Hepatocyte (in vitro differentiated cells): ENCODE data around the gene SAFB2. TPM values are rescaled to one million over a fixed set of nuclear protein-coding genes. Genes with fewer than 3 reads are reported as not detected.

Experiments
- DNase-seq: peaks from one replicate; pipeline ENCODE4 v3.0.0-alpha.2; 2016; ENCODE audit warnings: low spot score
- H2AFZ ChIP-seq: fragments of 200-600 bp; sonication (generic); 2 replicates; pipeline ENCODE4 v1.6.0; 2016; ENCODE audit warnings: antibody characterized with exemption, mild to moderate bottlenecking
- H3K27ac ChIP-seq: fragments of 200-600 bp; sonication (generic); 2 replicates; pipeline ENCODE4 v1.5.1; 2016; ENCODE audit warnings: mild to moderate bottlenecking
- H3K27me3 ChIP-seq: fragments of 200-600 bp; sonication (generic); 2 replicates; pipeline ENCODE4 v1.6.1; 2016
- H3K36me3 ChIP-seq: fragments of 200-600 bp; sonication (generic); replicated peaks from 2 replicates; pipeline ENCODE4 v1.5.1; 2016; ENCODE audit warnings: low read depth; ENCODE audit not compliant: insufficient read depth
- H3K4me1 ChIP-seq: fragments of 200-600 bp; sonication (generic); 2 replicates; pipeline ENCODE4 v1.5.1; 2016; ENCODE audit warnings: mild to moderate bottlenecking, moderate library complexity; ENCODE audit not compliant: insufficient read depth
- H3K4me2 ChIP-seq: fragments of 200-600 bp; sonication (generic); 2 replicates; pipeline ENCODE4 v1.6.0; 2016
- H3K4me3 ChIP-seq: fragments of 200-600 bp; sonication (generic); 2 replicates; pipeline ENCODE4 v1.5.1; 2016; ENCODE audit warnings: mild to moderate bottlenecking
- H3K79me2 ChIP-seq: fragments of 200-600 bp; sonication (generic); 2 replicates; pipeline ENCODE4 v1.6.0; 2017; ENCODE audit warnings: mild to moderate bottlenecking
- H3K9me2 ChIP-seq: fragments of 200-600 bp; sonication (generic); replicated peaks from 2 replicates; pipeline ENCODE4 v1.6.0; 2017; ENCODE audit warnings: mild to moderate bottlenecking; ENCODE audit not compliant: insufficient read depth
- H3K9me3 ChIP-seq: fragments of 200-600 bp; sonication (generic); 2 replicates; pipeline ENCODE4 v1.5.1; 2016; ENCODE audit warnings: low read depth, mild to moderate bottlenecking
- H4K20me1 ChIP-seq: fragments of 200-600 bp; sonication (generic); 2 replicates; pipeline ENCODE4 v1.6.0; 2016; ENCODE audit warnings: mild to moderate bottlenecking; ENCODE audit not compliant: insufficient read depth, poor library complexity, severe bottlenecking
- CTCF ChIP-seq: fragments of 200-600 bp; sonication (generic); IDR thresholded peaks from 2 replicates; pipeline ENCODE4 v1.5.1; 2016; ENCODE audit warnings: antibody characterized with exemption, mild to moderate bottlenecking; ENCODE audit not compliant: poor library complexity
- EZH2 ChIP-seq: fragments of 200-600 bp; sonication (generic); IDR thresholded peaks from 2 replicates; pipeline ENCODE4 v1.6.1; 2016; ENCODE audit warnings: antibody characterized with exemption, mild to moderate bottlenecking, borderline replicate concordance
- EZH2phosphoT487 ChIP-seq: fragments of 200-600 bp; sonication (generic); IDR thresholded peaks from one replicate; pipeline ENCODE4 v1.6.1; 2018; ENCODE audit warnings: antibody characterized with exemption, mild to moderate bottlenecking, low read depth, moderate library complexity; ENCODE audit not compliant: unreplicated experiment, severe bottlenecking
- WGBS: methylation state at CpG from one replicate; pipeline ENCODE4 v1.1.6; 2016; ENCODE audit warnings: low lambda C conversion rate; ENCODE audit errors: missing lambda C conversion rate; 5-methylcytosine and 5-hydroxymethylcytosine counted together
- polyA plus RNA-seq: library from polyadenylated mRNA; unstranded; fragments of >200 nt; fragmentation: Nextera tagmentation; extraction: Ambion mirVana; gene quantifications from 2 replicates; pipeline ENCODE4 v1.2.1, GENCODE V29; 2016
- total RNA-seq: library from RNA; depleted of rRNA; stranded (reverse); fragments of >200 nt; gene quantifications from 2 replicates; pipeline ENCODE4 v1.2.3, GENCODE V29; 2014

SAFB2 gene
- total and polyA plus RNA-seq, 2 experiments from 2014 or later: 21.1 to 42.6 TPM

- Histone ChIP-seq H3K36me3 (no peaks in the 10 kb centered on the region), H3K79me2 (no peaks in the 10 kb centered on the region), H2AFZ (no peak overlapping the region), H3K4me3 (no peak overlapping the region), H3K27me3 (peaks cover 27% of the 10 kb centered on the region), H3K4me2 (no peak overlapping the region), H3K27ac (no peak overlapping the region), H3K4me1 (no peaks in the 10 kb centered on the region), H3K9me2 (no peaks in the 10 kb centered on the region), H4K20me1 (no peaks in the 10 kb centered on the region), H3K9me3 (no peaks in the 10 kb centered on the region)
- TF ChIP-seq EZH2: no peak
- no peak for TF ChIP-seq CTCF
- no peak for TF ChIP-seq EZH2phosphoT487
- no peak for DNase-seq
- 81% methylated on average over 4 of the region's 7 CpGs for WGBS
Observed at GRCh38 chr19:5564930-5565329, 57.6 kb downstream of the SAFB2 start.

- Histone ChIP-seq H3K79me2 (no peaks in the 10 kb centered on the region), H2AFZ (no peak overlapping the region), H3K4me2 (no peak overlapping the region), H3K4me1 (no peaks in the 10 kb centered on the region), H3K9me2 (no peaks in the 10 kb centered on the region), H3K27ac (no peak overlapping the region), H3K36me3 (no peaks in the 10 kb centered on the region), H3K9me3 (no peaks in the 10 kb centered on the region), H3K4me3 (no peak overlapping the region), H3K27me3 (peaks cover 24% of the 10 kb centered on the region), H4K20me1 (no peaks in the 10 kb centered on the region)
- peak; percentile 61 for DNase-seq
- no peak for TF ChIP-seq EZH2
- TF ChIP-seq EZH2phosphoT487: no peak
- no peak for TF ChIP-seq CTCF
- 53% methylated on average over 14 of the region's 14 CpGs for WGBS
Observed at GRCh38 chr19:5563935-5564612, 58.5 kb downstream of the SAFB2 start.

- 50% methylated on average over 8 of the region's 8 CpGs for WGBS
- H3K4me3 ChIP-seq: no peak overlapping the region
- no peaks in the 10 kb centered on the region for H3K4me1 ChIP-seq
- H3K36me3 ChIP-seq: no peaks in the 10 kb centered on the region
- no peaks in the 10 kb centered on the region for H3K9me2 ChIP-seq
- DNase-seq: no peak
- H3K4me2 ChIP-seq: no peak overlapping the region
- no peak overlapping the region for H3K27ac ChIP-seq
- peaks cover 18% of the 10 kb centered on the region for H3K27me3 ChIP-seq
- no peaks in the 10 kb centered on the region for H4K20me1 ChIP-seq
- no peak overlapping the region for H2AFZ ChIP-seq
- TF ChIP-seq EZH2phosphoT487 (no peak), EZH2 (no peak), CTCF (no peak)
- H3K79me2 ChIP-seq: no peaks in the 10 kb centered on the region
- H3K9me3 ChIP-seq: no peaks in the 10 kb centered on the region
Observed at GRCh38 chr19:5563008-5563431, 59.6 kb downstream of the SAFB2 start.
